SK-N-SH treated with all-trans-retinoic acid at 6 μM for 48 hours (cell line): Measurements from ENCODE around the gene SPECC1L.

Source experiments
- ATAC-seq: fragments of 200-7000 bp; cut with Tn5 transposase; 3 replicates; pipeline ENCODE4 v1.9.1; 2020; ENCODE audit warnings: mild to moderate bottlenecking, moderate library complexity
- CSDC2 ChIP-seq: fragments of 250-450 bp; sonication (Bioruptor Pico); IDR thresholded peaks from 2 replicates; pipeline ENCODE4 v1.5.0; 2020; ENCODE audit warnings: mild to moderate bottlenecking, moderate library complexity
- ESRRG ChIP-seq: fragments of 250-450 bp; sonication (Bioruptor Pico); IDR thresholded peaks from 2 replicates; pipeline ENCODE4 v1.6.1; 2021; ENCODE audit warnings: mild to moderate bottlenecking
- ISL1 ChIP-seq: fragments of 250-450 bp; sonication (Bioruptor Pico); IDR thresholded peaks from 2 replicates; pipeline ENCODE4 v2.1.2; 2022; ENCODE audit warnings: mild to moderate bottlenecking, moderate library complexity
- OSR1 ChIP-seq: fragments of 250-450 bp; sonication (Bioruptor Pico); IDR thresholded peaks from 2 replicates; pipeline ENCODE4 v1.8.0; 2022; ENCODE audit warnings: moderate library complexity, mild to moderate bottlenecking, inconsistent platforms
- SNAI2 ChIP-seq: fragments of 250-450 bp; sonication (Bioruptor Pico); IDR thresholded peaks from 2 replicates; pipeline ENCODE4 v1.5.0; 2020; ENCODE audit warnings: mild to moderate bottlenecking, moderate library complexity
- TCF4 ChIP-seq: fragments of 250-450 bp; sonication (Bioruptor Pico); IDR thresholded peaks from 2 replicates; pipeline ENCODE4 v1.8.0; 2021; ENCODE audit warnings: mild to moderate bottlenecking, moderate library complexity, borderline replicate concordance
- TOX ChIP-seq: fragments of 250-450 bp; sonication (Bioruptor Pico); IDR thresholded peaks from 2 replicates; pipeline ENCODE4 v1.8.0; 2021; ENCODE audit warnings: mild to moderate bottlenecking, moderate library complexity, borderline replicate concordance
- TSHZ2 ChIP-seq: fragments of 250-450 bp; sonication (Bioruptor Pico); IDR thresholded peaks from 2 replicates; pipeline ENCODE4 v1.5.0; 2020; ENCODE audit warnings: mild to moderate bottlenecking, moderate library complexity
- ZC3H10 ChIP-seq: fragments of 250-450 bp; sonication (Bioruptor Pico); IDR thresholded peaks from 2 replicates; pipeline ENCODE4 v1.5.1; 2021; ENCODE audit warnings: mild to moderate bottlenecking, moderate library complexity
- ZFP3 ChIP-seq: fragments of 250-450 bp; sonication (Bioruptor Pico); IDR thresholded peaks from 2 replicates; pipeline ENCODE4 v1.5.0; 2020; ENCODE audit warnings: mild to moderate bottlenecking, moderate library complexity
- ZFP30 ChIP-seq: fragments of 450-650 bp; formaldehyde crosslinking; IDR thresholded peaks from 2 replicates; pipeline ENCODE4 v1.5.0; 2022; ENCODE audit warnings: mild to moderate bottlenecking, moderate library complexity
- ZNF565 ChIP-seq: fragments of 450-650 bp; formaldehyde crosslinking; conservative IDR thresholded peaks from 2 replicates; pipeline ENCODE4 v1.5.0; 2020; ENCODE audit warnings: low read depth, mild to moderate bottlenecking, moderate library complexity
- ZNF70 ChIP-seq: fragments of 450-650 bp; formaldehyde crosslinking; IDR thresholded peaks from 2 replicates; pipeline ENCODE4 v1.5.0; 2020; ENCODE audit warnings: mild to moderate bottlenecking, moderate library complexity
- ZNF8 ChIP-seq: fragments of 450-650 bp; formaldehyde crosslinking; IDR thresholded peaks from 2 replicates; pipeline ENCODE4 v1.5.0; 2020; ENCODE audit warnings: mild to moderate bottlenecking, moderate library complexity
- TF ChIP-seq, protein P1 (sequence below): fragments of 250-450 bp; sonication (Bioruptor Pico); IDR thresholded peaks from 2 replicates; pipeline ENCODE4 v1.5.1; 2021; ENCODE audit warnings: mild to moderate bottlenecking, moderate library complexity
- TF ChIP-seq, protein P2 (sequence below): fragments of 250-450 bp; sonication (Bioruptor Pico); IDR thresholded peaks from 2 replicates; pipeline ENCODE4 v1.5.1; 2020; ENCODE audit warnings: low read depth, mild to moderate bottlenecking, moderate library complexity

Gene SPECC1L

GRCh38 chr22:24436553-24436952, 165.9 kb downstream of the SPECC1L start:
- no peak for TF ChIP-seq ZFP30
- no peak for TF ChIP-seq ZFP3 (CRISPR knock-in tag)
- TF ChIP-seq, protein P1, sequence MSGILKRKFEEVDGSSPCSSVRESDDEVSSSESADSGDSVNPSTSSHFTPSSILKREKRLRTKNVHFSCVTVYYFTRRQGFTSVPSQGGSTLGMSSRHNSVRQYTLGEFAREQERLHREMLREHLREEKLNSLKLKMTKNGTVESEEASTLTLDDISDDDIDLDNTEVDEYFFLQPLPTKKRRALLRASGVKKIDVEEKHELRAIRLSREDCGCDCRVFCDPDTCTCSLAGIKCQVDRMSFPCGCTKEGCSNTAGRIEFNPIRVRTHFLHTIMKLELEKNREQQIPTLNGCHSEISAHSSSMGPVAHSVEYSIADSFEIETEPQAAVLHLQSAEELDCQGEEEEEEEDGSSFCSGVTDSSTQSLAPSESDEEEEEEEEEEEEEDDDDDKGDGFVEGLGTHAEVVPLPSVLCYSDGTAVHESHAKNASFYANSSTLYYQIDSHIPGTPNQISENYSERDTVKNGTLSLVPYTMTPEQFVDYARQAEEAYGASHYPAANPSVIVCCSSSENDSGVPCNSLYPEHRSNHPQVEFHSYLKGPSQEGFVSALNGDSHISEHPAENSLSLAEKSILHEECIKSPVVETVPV (CRISPR knock-in tag): no peak
- TF ChIP-seq ISL1 (CRISPR knock-in tag): no peak
- no peak for TF ChIP-seq TCF4 (CRISPR knock-in tag)
- no peak for TF ChIP-seq ESRRG (CRISPR knock-in tag)
- TF ChIP-seq ZNF565 (CRISPR knock-in tag): no peak
- TF ChIP-seq ZNF8 (CRISPR knock-in tag): no peak
- ATAC-seq: no peak

DNA sequence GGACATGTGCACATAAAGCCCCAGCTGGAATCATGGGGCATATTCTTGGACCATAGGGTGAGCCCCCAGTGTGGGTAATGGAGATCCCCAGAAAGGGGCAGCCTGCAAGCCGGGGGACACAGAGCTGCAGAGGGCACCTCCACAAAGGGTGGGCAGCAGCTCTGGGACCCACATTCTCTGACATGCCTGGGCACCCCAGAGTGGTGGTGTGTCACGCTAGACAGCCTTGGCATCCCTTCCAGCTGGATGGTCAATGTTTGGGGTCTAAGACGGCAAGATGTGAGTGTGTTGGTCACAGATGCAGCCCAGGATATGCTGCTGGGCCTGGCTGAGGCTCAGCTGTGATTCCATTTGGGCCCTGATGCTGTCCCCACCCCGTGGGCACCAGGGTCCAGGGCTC, 166.5 kb downstream of the SPECC1L start:
- no peak for ATAC-seq
- TF ChIP-seq OSR1 (CRISPR knock-in tag) (no peak), TSHZ2 (CRISPR knock-in tag) (no peak), CSDC2 (no peak)

- no peak for TF ChIP-seq TCF4 (CRISPR knock-in tag)
- peak; percentile 96 for TF ChIP-seq ZNF8 (CRISPR knock-in tag)
- ATAC-seq: no peak
Measured at GRCh38 chr22:24437741-24438328, 167.2 kb downstream of the SPECC1L start.

GRCh38 chr22:24440270-24440717, 169.7 kb downstream of the SPECC1L start:
- ATAC-seq: no peak

GRCh38 chr22:24440718-24441405, 170.2 kb downstream of the SPECC1L start:
- TF ChIP-seq, protein P2, sequence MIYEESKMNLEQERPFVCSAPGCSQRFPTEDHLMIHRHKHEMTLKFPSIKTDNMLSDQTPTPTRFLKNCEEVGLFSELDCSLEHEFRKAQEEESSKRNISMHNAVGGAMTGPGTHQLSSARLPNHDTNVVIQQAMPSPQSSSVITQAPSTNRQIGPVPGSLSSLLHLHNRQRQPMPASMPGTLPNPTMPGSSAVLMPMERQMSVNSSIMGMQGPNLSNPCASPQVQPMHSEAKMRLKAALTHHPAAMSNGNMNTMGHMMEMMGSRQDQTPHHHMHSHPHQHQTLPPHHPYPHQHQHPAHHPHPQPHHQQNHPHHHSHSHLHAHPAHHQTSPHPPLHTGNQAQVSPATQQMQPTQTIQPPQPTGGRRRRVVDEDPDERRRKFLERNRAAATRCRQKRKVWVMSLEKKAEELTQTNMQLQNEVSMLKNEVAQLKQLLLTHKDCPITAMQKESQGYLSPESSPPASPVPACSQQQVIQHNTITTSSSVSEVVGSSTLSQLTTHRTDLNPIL (CRISPR knock-in tag): no peak
- TF ChIP-seq, protein P1 (CRISPR knock-in tag): no peak
- TF ChIP-seq TCF4 (CRISPR knock-in tag): no peak
- TF ChIP-seq TOX: no peak
- no peak for TF ChIP-seq ZC3H10 (CRISPR knock-in tag)
- TF ChIP-seq ISL1 (CRISPR knock-in tag): no peak
- TF ChIP-seq ESRRG (CRISPR knock-in tag): no peak
- no peak for ATAC-seq

More at GRCh38 chr22:24440270-24440717, 169.7 kb downstream of the SPECC1L start:
- no peak for TF ChIP-seq ZNF70 (CRISPR knock-in tag)
- TF ChIP-seq, protein P1 (CRISPR knock-in tag): no peak
- no peak for TF ChIP-seq OSR1 (CRISPR knock-in tag)
- no peak for TF ChIP-seq SNAI2
- no peak for TF ChIP-seq TOX
